GM21619 (cell line): ENCODE results near the gene ARL6IP5.

Experiments used
- ATAC-seq: cut with Tn5 transposase; IDR thresholded peaks from one replicate; pipeline ENCODE4 v1.9.1; 2021; ENCODE audit not compliant: unreplicated experiment

Gene ARL6IP5

DNA sequence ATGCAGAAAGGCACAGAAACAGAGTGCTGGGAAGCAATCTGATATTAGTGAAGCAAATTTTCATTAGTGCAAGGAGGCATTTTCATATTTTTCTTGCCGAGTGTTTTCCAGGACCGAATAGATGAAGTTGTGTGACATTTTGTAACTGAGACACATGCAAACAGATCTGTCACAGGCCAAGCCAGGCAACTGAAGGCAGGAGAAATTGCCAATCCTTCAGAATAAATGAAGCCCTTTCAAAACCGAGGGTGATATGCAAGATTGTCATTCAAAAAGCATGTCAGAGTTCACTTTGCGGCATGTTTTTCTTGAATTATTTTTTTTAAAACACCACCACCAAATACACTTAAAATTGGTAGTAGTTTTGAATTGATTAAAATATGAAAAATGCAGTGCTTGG is 31.4 kb downstream of the ARL6IP5 start:
- ATAC-seq, result no peak

DNA sequence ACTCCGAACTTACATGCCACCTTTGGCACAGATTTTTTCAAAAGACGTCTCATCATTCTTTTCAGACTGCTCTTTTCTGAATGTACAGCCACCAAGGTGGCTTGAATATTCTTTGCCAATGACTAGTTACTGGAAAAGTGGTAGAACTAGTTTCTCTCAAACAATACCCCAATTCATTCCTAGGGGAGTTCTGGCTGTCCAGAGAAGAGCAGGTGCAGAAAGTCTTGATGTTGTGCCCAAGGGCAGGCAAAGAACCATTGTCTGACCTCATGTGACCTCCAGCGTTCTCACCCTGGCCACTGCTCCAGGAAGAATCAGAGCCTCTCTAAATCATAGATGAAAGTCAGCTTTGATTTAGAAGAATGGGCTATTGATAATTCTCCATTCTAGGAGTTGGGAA is 32.2 kb downstream of the ARL6IP5 start:
- no peak for ATAC-seq

DNA sequence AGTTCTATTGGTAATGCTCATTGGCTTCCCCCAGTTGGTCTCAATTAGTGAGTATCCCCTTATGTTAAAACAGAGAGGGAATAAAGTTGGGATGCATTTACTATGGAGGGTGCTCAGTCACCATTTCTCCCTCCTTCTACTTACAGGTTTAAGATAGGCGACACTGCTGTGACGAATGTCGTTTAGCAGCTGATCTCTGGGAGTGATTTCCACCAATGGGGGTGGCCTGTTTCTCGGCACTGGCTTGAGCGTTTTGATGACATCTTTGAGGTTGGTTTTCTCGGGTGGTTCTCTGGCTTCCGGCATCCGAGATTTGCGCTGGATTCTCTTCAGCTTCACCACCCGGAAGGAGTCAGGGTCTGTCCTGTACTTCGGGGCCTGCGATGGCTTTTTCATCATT is 33.8 kb downstream of the ARL6IP5 start:
- no peak for ATAC-seq

DNA sequence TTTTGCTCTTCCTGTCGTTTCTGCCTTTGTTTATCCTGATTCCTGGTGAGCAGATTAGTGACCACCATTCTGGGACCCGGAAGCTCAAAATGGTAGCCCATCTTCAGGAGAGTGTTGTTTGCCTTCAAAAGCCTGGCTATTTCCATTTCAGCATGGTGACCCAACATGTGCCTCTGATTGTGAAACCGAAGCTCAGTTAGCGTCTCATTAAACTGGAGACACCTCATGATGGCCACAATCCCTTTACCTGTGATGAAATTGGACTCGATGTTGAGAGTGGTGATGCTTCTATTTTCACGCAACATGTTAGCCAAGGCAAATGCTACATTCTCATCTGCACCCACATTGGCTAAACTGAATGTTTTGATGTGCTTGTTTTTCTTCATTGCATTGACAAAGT is 34.4 kb downstream of the ARL6IP5 start:
- no peak for ATAC-seq

DNA sequence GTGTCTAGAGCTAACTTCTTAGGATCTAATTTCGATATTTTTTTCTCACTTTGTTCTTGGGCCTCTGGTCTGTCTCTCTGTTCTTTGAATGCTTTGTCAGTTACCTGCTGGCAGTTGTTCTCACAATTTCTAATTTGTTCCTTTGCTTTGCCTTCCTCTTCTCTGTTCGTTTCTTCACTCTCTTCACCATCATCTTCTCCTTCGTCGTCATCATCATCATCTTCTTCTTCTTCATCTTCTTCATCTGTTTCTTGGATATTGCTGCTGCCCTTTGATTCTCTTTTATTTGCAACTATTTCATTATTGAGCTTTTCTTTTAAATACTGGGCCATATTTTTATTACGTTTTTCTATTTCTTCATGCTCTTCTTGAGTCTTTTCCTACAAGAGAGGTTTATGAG is 34.9 kb downstream of the ARL6IP5 start:
- ATAC-seq, result no peak

DNA sequence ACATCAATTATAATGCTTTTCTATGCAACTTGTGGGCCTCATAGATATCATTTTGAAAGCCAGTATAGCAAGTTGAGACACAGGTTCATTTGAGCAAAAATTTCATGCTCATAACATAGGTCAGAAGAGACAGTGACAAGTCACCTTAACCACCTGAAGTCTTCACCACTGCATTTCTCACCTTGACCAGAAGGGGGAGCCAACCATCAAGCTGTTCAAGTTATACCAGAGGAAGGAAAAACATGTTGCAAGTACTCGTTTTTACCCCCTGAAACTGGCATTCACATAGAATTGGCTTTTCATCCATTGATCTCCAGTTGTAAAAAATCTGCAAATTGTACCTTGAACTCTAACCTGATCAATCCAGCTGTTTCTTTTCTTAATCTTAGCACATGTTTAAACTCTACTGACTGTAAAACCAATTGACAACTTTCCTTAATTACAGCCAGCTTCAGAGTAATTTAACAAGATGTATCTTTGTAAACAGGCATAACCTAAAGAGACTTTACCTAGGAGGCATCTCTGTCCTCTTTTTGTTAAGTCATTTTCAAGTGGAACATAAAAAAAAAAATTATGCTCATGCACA is 36.2 kb downstream of the ARL6IP5 start:
- ATAC-seq, result peak; percentile 85

DNA sequence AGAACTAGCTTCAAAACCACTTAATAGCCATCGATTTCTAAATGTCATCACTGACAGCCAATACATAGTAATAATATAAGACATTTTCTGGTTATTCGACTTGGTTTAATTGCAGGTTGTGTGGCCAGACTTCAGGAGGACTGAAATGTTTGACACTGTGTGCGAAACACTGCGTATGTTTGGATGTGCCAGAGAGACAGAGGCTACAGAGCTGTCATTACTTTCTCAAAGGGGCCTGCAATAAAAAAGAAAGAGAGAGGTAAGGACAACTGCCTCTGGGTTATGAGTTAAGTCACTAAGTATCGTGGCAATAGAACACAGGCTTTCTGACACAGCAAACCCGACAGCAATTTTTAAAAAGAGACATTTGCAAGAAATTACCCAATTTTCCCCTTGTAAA is 36.8 kb downstream of the ARL6IP5 start:
- ATAC-seq, result no peak

DNA sequence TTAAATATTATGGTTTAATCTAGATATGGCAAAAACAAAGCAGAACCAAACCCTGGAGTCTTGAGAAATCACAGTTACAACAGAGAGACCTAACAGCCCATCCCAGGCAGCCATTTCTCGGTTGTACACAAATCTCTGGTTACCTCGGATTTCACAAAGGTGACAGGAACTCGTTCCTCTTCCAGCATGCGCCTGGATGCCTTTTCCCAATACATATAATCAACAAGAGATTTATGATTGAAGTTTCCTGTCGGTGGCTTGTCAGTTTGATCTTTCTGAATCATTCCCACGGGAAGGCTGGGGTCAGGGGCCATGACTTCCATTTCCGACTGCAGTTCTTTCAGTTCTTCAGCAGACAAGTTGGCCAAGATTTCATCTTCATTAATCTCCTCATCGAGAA is 37.2 kb downstream of the ARL6IP5 start:
- ATAC-seq, result no peak

DNA sequence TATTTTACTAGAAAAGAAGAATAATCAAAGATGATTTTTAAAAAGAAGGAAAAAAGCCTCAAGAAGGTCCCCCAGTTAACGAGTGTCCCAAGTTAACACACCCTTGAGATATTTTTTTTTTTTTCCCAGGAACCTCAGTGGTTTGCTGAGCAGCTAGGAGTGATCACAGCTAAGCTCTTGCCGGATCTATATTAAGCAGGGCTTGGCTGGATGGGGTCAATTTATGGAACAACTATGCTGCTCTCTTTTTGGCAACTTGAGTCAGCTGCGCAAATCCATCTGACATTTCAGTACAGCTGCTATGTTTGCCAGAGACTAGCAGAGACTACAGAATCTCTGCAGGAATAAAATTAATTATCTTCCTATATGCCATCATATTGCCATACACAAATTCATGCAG is 37.7 kb downstream of the ARL6IP5 start, which contains the start of gene LMOD3:
TSS of gene LMOD3 (minus strand) at position 193 of the 400 bp plus-strand sequence. CDS start 209 bp downstream, outside the sequence.
- no peak for ATAC-seq

DNA sequence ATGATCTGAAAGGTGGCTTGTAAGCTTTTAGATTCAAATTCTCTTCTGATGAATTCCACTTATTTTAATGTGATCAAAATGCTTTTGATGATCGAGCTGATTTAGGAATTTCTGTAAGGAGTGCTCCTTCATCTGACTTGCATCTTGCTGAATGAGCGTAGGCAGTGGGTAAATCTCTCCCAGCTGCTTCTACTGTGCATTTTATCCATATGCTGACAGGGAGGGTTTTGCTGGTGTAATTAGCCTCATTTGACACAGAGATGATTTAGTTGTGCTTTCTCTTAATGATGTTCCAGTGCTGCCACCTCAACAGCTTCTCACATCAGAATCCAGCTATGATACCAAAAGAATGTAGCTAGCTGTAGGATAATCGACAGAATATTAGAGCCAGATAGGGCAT is 41.5 kb downstream of the ARL6IP5 start:
- no peak for ATAC-seq

DNA sequence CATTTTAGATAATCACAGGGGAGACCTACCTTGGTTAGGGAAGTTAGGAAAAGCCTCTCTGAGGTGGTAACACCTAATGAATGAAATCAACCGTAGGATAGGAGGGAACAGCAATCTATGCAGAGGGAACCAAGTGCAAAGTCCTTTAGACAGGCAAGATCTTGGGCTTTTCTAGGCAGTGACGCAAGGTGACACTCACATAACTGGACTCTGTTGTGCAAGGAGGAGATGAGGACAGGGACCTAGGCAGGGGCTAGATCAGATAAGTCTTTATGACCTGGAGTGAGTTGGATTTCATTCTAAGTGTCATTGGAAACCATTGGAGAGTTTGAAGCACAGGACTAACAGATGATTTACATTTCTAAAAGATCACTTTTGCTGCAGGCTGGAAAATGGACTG is 42.3 kb downstream of the ARL6IP5 start:
- no peak for ATAC-seq

DNA sequence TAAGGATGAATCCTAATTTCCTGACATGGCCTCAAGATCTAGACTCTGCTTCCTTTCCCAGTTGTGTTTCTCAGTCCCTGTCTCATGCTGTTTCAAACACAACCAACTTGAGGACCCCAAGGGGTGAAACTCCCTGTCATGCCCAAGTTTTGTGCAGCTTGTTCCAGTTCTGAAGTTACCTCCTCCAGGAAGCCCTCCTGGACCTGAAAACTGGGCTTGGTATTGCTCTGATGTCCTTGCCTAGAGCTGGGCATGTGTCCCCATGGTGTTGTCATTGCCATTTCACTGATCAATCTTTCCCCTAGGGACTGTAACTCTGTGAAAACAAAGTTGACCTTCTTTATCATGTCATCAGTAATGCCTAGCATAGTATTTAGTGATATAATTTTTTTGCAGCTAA is 43.8 kb downstream of the ARL6IP5 start:
- no peak for ATAC-seq

DNA sequence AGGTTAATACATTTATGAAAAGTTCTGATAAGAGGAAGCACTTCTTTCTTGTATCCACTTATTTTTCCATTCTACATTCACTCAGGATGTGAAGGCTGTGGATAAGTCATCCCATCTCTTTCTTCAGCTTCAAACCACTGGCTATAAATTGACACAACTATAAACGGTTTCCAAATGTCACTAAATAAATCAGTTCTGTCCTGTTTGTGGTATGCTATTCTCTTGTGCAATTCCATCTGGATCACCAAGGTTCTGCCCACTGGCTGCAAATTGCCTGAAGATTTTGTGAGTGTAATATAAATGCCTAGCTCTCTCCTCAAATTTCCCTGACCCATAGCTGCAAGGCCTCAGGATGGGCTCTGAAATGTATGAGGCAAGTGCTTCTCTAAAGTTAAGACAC is 44.8 kb downstream of the ARL6IP5 start:
- no peak for ATAC-seq

DNA sequence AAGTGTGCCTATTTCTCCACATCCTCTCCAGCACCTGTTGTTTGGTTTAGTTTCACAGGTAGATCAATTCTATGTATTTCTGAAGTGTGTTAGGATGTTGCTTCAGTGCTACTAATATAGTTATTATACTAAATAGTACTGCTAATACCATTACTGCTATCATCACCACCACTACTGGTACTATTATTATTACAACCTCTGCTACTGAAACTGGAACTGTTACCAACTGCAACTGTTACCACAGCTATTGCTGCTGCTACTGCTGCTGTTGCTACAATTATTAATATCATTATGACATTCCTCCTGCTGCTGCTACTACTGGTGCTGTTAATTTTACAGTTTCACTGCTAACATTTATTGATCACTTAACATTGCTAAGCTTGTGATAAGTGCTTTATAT is 46.0 kb downstream of the ARL6IP5 start:
- ATAC-seq, result peak; percentile 93

DNA sequence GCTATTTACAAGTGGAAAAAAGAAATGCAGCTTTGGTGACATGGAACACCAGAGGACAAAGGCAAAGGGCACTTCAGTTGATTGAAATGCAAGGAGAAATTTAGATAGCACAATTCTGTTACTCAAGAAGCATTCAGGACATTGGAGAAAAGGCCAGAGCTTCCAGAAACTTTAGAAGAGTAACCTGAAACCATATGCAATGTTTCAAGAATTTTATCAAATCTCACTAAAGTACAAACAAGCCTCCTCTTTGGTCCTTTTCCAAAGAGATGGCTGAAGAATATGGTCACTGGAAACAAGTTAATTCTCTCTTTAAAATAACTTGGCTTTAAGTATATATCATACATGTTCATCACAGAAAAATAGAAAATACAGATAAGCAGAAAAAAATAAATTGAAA is 52.3 kb downstream of the ARL6IP5 start:
- no peak for ATAC-seq

DNA sequence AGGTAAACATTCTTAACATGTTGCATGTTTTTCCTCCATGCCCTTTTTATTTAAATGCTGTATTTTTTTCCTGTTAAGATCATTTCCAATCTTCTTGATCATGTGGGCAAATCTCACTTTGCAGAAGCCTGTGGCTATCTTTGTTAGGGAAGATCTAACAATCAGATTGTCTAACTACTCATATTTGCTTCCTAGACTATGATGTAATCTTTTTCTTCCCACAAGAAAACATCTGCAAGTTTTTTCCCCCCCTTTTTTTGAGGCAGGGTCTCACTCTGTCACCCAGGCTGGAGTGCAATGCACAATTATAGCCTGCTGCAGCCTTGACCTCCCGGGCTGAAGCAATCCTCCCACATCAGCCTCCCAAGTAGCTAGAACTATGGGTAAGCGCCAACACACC is 52.7 kb downstream of the ARL6IP5 start:
- ATAC-seq, result no peak

DNA sequence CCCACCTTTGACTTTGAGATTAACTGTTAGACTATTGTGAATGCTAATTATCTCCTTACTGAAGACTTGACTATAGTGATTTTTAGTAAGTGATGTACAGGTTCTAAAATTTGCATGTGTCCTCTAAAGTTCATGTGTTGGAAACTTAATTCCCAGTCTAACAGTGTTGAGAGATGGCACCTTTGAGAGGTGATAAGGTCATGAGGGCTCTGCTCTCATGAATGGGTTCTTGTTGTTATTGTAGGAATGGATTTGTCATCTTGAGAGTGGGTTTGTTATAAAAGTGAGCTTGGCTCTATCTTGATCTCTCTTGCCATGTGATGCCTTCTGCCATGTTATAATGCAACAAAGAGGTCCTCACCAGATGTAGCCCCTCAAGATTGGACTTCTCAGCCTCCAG is 56.6 kb downstream of the ARL6IP5 start:
- no peak for ATAC-seq

DNA sequence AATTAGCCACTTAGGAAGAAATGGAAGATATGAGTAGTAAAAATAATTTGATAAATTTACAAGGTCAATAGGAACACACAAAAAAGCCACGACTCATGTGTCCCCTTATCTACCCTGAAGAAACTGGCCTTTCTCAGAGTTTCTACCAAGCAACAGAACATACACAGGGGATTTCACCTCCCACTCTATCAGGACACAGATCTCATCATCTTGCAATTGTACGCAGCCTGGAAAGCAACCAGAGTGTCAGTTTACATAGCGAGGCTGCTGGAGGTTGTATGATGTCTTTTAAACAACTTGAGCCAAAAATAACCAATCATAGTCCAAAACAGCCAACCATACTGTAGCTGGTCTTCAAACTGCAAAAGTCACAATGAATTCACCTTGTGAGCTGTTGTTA is 57.4 kb downstream of the ARL6IP5 start:
- ATAC-seq, result no peak

DNA sequence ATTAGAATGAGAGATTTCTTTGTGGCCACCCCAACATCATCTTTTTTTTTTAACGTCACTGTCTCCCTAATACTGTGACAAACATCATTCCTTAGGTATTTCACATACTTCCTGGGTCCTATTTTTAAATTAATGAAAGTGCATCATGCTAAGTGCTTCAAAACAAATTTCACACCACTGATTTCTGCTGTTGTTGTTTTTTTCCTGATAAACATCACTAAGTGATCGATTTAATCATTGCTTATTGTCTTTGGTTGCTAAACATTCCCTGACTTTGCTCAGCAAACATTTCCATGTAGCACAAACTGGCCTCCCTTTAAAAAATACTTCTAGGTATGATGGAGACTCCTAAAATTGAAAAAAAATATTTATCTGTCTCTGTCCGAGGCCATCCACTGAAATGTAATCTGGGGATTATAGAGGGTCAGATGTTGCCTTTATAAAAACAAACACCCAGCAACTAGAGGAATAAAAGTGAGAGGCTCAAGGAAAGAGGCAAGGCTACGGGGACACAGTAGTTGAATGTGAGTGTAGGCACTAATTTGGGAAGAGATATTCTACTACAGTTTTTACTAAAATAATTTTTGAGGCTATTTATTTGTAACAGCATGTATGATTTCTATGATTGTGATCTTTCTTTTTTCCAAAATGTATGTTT is 58.2 kb downstream of the ARL6IP5 start:
- no peak for ATAC-seq

DNA sequence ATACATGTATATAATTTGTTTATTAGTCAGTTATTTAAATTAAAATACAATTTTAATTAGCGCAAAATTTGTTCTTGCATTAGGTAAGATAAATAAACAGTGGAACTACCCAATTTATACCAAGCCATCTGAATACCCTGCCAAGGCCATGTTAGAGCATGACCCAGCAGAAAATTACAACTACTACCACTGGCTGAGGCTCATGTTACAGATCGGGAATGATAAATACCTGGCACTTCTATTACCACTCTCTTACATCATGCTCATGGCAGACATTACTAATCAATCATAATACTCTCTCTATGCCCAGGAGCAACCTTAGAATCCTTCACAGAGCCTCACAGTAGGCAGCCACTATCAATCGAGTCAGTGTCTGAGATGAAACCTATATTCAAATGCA is 58.9 kb downstream of the ARL6IP5 start:
- no peak for ATAC-seq

DNA sequence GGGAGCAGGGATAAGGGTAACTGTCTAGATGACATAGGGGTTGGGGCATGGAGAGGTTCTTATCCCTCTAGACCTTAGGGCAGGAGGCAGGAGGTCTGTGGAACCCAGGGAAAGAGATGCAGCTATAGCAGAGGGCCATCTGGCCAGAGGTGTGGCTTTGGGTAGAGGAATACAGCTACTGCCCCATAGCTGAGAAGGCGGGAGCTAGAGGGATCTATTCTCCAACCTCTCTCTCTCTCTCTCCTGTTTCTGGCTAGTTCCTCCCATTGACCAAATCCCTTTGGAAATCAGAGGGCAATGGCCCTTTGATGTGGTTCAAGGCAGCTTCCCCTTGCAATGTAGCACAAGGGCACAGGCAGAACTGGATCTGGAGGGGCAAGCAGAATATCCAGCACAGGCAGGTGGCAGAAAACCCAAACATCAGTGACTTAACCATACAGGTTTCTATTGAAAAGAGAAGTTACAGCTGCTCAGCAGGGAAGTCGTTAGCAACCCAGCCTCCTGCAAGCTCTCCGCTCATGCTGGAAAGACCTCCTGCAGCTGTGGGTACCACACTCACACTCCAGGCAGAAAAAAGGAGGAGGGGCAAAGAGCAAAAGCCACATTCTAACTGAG is 60.0 kb downstream of the ARL6IP5 start:
- no peak for ATAC-seq

DNA sequence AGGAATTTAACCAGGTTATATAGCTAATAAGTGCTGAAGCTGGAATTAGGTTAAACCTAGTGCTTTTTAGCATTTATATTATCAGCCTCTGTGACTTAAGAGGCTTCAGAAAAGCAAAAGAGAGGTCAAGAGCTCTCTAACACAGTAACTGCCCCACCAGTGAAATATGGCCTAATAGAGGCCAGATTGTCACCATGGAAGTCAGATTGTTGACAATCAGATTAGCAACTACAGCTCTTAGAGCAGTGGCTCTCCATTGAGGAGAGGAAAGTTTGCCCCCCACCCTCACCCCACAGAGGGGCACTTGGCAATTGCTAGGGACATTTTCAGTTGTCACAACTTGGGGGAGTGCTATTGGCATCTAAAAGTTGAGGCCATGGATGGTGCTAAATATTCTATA is 61.0 kb downstream of the ARL6IP5 start:
- no peak for ATAC-seq

DNA sequence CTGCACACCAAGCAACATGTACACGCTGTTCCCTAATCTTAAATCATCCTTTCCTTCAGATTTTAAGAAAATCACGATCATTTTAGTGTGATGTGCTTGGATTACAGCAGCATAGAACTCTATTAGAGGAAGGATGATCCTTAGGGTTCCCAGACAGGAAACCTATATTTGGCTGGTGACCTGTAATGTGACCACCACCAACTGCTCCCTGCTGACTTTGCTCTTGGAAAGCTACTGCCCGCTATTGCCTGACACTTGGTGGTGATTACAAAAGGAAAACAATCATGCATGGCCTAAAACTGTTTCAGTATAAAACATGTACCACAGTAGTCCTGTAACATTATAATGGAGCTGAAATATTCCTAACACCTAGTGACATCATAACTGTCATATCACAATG is 64.8 kb downstream of the ARL6IP5 start:
- no peak for ATAC-seq
